HepG2 (cell line): ENCODE results near the gene FAM24B. TPM values are rescaled to one million over a fixed set of nuclear protein-coding genes. Genes with fewer than 3 reads are reported as not detected.

Experiments used
- ATAC-seq: fragments of 200-7000 bp; cut with Tn5 transposase; 3 replicates; pipeline ENCODE4 v1.9.1; 2020; ENCODE audit warnings: mild to moderate bottlenecking, moderate library complexity
- BruUV-seq: library from RNA; stranded (reverse); fragments of 400-500 nt; replicated peaks from 2 replicates; lab custom pipeline; 2021; lab: Mats Ljungman, UMichigan
- CTCF ChIA-PET: fragments of 300-600 bp; formaldehyde crosslinking; extraction: SDS; loops from one replicate; lab custom pipeline; 2021; ENCODE audit warnings: low total read pairs, inconsistent platforms, low intra/inter-chr PET ratio; lab: Yijun Ruan, JAX
- POLR2A ChIA-PET: fragments of 350-600 bp; sonication (Branson Sonifier 250); formaldehyde crosslinking; loops from one replicate; lab custom pipeline; 2020; ENCODE audit warnings: antibody characterized with exemption, inconsistent platforms; lab: Yijun Ruan, JAX
- DNase-seq: peaks from one replicate; pipeline ENCODE4 v3.0.0-alpha.2; 2015; ENCODE audit warnings: low spot score
- FAIRE-seq: peaks from 3 replicates; lab custom pipeline; 2011; peaks lifted over from hg19 to GRCh38; lab: Jason Lieb, UNC
- H2AFZ ChIP-seq: one replicate; pipeline ENCODE4 v1.6.1; 2011; ENCODE audit warnings: low read length, inconsistent platforms
- H3K27ac ChIP-seq: fragments of 300-600 bp; 3 replicates; pipeline ENCODE4 v1.8.0; 2011; ENCODE audit warnings: mixed run types, mild to moderate bottlenecking, mixed read lengths, low read length, inconsistent platforms; ENCODE audit not compliant: insufficient read depth; ENCODE audit errors: extremely low read length
- H3K27me3 ChIP-seq, 2 experiments: fragments of 200-600 bp in 1 of 2; 2 replicates in 1 of 2; 3 replicates in 1 of 2; pipeline versions ENCODE4 v1.6.0 to v1.8.0; 2011; ENCODE audit warnings: low read length in 2 of 2, mild to moderate bottlenecking in 2 of 2, moderate library complexity in 2 of 2, inconsistent platforms in 1 of 2; ENCODE audit not compliant: insufficient read depth in 2 of 2, control insufficient read depth in 1 of 2
- H3K36me3 ChIP-seq, 2 experiments: fragments of 200-600 bp in 1 of 2; replicated peaks in 1 of 2; 2 replicates in 1 of 2; 3 replicates in 1 of 2; pipeline versions ENCODE4 v1.5.1 to v1.8.0; 2011; ENCODE audit warnings: low read length in 2 of 2, inconsistent platforms in 1 of 2; ENCODE audit not compliant: insufficient read depth in 2 of 2, control insufficient read depth in 1 of 2
- H3K4me1 ChIP-seq: 2 replicates; pipeline ENCODE4 v1.5.1; 2012; ENCODE audit warnings: low read length, inconsistent platforms; ENCODE audit not compliant: insufficient read depth
- H3K4me2 ChIP-seq: 2 replicates; pipeline ENCODE4 v1.6.0; 2011; ENCODE audit warnings: low read depth, low read length, inconsistent platforms
- H3K4me3 ChIP-seq, 3 experiments: fragments of 200-600 bp in 1 of 3; sonication (generic), shearing (Covaris generic) in 1 of 3; replicated peaks in 1 of 3; 2 replicates each; pipeline ENCODE4 v1.5.1; 2011 to 2016; ENCODE audit warnings: low read length in 3 of 3, inconsistent platforms in 2 of 3, low read depth in 2 of 3, mild to moderate bottlenecking in 2 of 3, control low read depth in 1 of 3, mixed read lengths in 1 of 3; ENCODE audit not compliant: insufficient read depth in 1 of 3
- H3K79me2 ChIP-seq: one replicate; pipeline ENCODE4 v1.6.1; 2011; ENCODE audit warnings: low read length, inconsistent platforms; ENCODE audit not compliant: insufficient read depth
- H3K9ac ChIP-seq: 2 replicates; pipeline ENCODE4 v1.6.0; 2011; ENCODE audit warnings: mild to moderate bottlenecking, low read depth, low read length, inconsistent platforms; ENCODE audit not compliant: insufficient read depth
- H3K9me3 ChIP-seq: 2 replicates; pipeline ENCODE4 v1.5.1; 2012; ENCODE audit warnings: mild to moderate bottlenecking, low read length
- H4K20me1 ChIP-seq: 2 replicates; pipeline ENCODE4 v1.6.0; 2011; ENCODE audit warnings: inconsistent platforms, mild to moderate bottlenecking, low read length, moderate library complexity; ENCODE audit not compliant: insufficient read depth
- AGO2 ChIP-seq: fragments of 200-400 bp; formaldehyde crosslinking; optimal IDR thresholded peaks from 2 replicates; pipeline ENCODE3; 2017; ENCODE audit warnings: mild to moderate bottlenecking, low read depth, low read length, moderate library complexity
- HNRNPUL1 ChIP-seq: fragments of 200-400 bp; formaldehyde crosslinking; IDR thresholded peaks from 2 replicates; pipeline ENCODE4 v1.6.1; 2017; ENCODE audit warnings: low read depth, mild to moderate bottlenecking, low read length, moderate library complexity
- HOXD1 ChIP-seq: sonication (generic); formaldehyde crosslinking; IDR thresholded peaks from 2 replicates; pipeline ENCODE4 v1.5.0; 2020; ENCODE audit warnings: missing genetic modification reagents
- IRX3 ChIP-seq: sonication (generic); formaldehyde crosslinking; IDR thresholded peaks from 2 replicates; pipeline ENCODE4 v1.8.1; 2023; ENCODE audit warnings: mild to moderate bottlenecking, low read depth, missing genetic modification reagents, borderline replicate concordance
- LCORL ChIP-seq, 2 experiments: fragments of 450-650 bp in 1 of 2; sonication (generic) in 1 of 2; formaldehyde crosslinking in 1 of 2; IDR thresholded peaks; 2 replicates each; pipeline versions ENCODE4 v1.5.0 to v1.6.1; 2017 to 2020; ENCODE audit warnings: antibody characterized with exemption in 1 of 2, missing genetic modification reagents in 1 of 2
- NFATC3 ChIP-seq: sonication (generic); formaldehyde crosslinking; IDR thresholded peaks from 2 replicates; pipeline ENCODE4 v1.5.1; 2020; ENCODE audit warnings: mild to moderate bottlenecking, missing genetic modification reagents
- NR2F6 ChIP-seq, 2 experiments: IDR thresholded peaks; 2 replicates each; pipeline ENCODE4 v1.6.1; 2016; ENCODE audit warnings: antibody characterized with exemption in 1 of 2, mild to moderate bottlenecking in 1 of 2
- STAT5B ChIP-seq: sonication (generic); formaldehyde crosslinking; IDR thresholded peaks from 2 replicates; pipeline ENCODE4 v1.4.0; 2020; ENCODE audit warnings: missing genetic modification reagents
- TEAD2 ChIP-seq: sonication (generic); formaldehyde crosslinking; IDR thresholded peaks from 2 replicates; pipeline ENCODE4 v1.9.0; 2021; ENCODE audit warnings: missing genetic modification reagents
- THAP7 ChIP-seq: sonication (generic); formaldehyde crosslinking; IDR thresholded peaks from 2 replicates; pipeline ENCODE4 v1.8.1; 2023; ENCODE audit warnings: mild to moderate bottlenecking, missing genetic modification reagents
- ZNF709 ChIP-seq: sonication (generic); formaldehyde crosslinking; IDR thresholded peaks from 2 replicates; pipeline ENCODE4 v1.5.0; 2020; ENCODE audit warnings: mild to moderate bottlenecking, missing genetic modification reagents
- WGBS: methylation state at CpG from one replicate; pipeline ENCODE4 v1.1.6; 2017; ENCODE audit warnings: low lambda C conversion rate; 5-methylcytosine and 5-hydroxymethylcytosine counted together
- in situ Hi-C: cut with HindIII; loops from 2 replicates; pipeline ENCODE4 v1.10.0; 2017; ENCODE audit warnings: low pct_unique_long_range_greater_than_20kb; ENCODE audit not compliant: extremely low pct_ligation_motif_present
- intact Hi-C: fragments of 100-400 bp; cut with micrococcal nuclease; formaldehyde crosslinking; loops from one replicate; pipeline ENCODE4 v1.10.0; 2022; ENCODE audit not compliant: unreplicated experiment
- polyA plus RNA-seq, 8 experiments: library from polyadenylated mRNA; depleted of rRNA in 3 of 8; stranded (reverse) in 7 of 8; unstranded in 1 of 8; fragments of >200 nt; fragmentation: Illumina TruSeq in 4 of 8; extraction: Trizol in 4 of 8; gene quantifications; 2 replicates each; pipeline versions ENCODE4 v1.2.1 to v1.2.3, GENCODE V29; 2011 to 2016; ENCODE audit warnings: low read depth in 4 of 8, missing spikeins in 1 of 8, mixed read lengths in 1 of 8; ENCODE audit not compliant: insufficient read depth in 1 of 8
- total RNA-seq, 5 experiments: library from RNA; depleted of rRNA; stranded (reverse); fragments of >200 nt; fragmentation: Illumina TruSeq; extraction: Trizol; gene quantifications; 2 replicates each; pipeline ENCODE4 v1.2.3, GENCODE V29; 2016; ENCODE audit warnings: low read depth in 1 of 5

FAM24B gene
- total and polyA plus RNA-seq, 2 of the 13 experiments (the other 11 are each of a cell fraction or from before 2014, with no cell fraction given): 1.9 to 3.0 TPM

DNA sequence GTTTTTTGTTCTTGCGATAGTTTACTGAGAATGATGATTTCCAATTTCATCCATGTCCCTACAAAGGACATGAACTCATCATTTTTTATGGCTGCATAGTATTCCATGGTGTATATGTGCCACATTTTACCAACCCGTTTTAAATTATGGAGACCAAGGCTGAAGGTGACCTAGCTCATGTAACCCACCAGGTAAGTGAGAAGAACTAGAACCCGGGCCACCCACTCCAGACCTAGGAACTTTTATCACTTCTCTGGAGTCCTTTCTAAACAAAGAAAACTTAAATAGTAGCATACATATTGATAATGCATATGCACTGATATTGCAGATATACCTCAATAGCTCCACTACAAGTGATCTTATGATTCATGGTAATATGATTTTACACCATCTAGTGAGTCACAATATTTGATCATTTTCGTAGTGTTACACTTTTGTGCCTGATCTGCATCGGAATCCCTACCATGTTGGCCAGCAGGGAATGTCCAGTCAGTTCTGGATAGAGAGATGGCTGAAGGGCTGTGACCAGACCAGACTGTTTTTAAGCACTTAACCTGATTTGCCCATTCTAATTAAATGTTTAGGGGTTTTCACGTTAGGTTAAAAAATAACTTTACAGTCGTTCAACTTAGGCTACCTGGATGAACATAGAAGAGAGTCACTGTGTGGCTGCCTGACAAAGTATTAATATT is 49.0 kb downstream of the FAM24B start:
- ATAC-seq: no peak
- POLR2A ChIA-PET: no interaction called here
- no TSS peak for BruUV-seq
- H3K4me2 ChIP-seq: no peak overlapping the region
- CTCF ChIA-PET: no interaction called here
- no peaks in the 10 kb centered on the region for H3K79me2 ChIP-seq
- no peak overlapping the region for H2AFZ ChIP-seq
- H3K4me3 ChIP-seq: no peak overlapping the region
- TF ChIP-seq ZNF709 (no peak), IRX3 (CRISPR knock-in tag) (no peak), NR2F6 (IDR thresholded peaks at IDR 0.05) (no peak), NR2F6 (CRISPR knock-in tag; IDR thresholded peaks at IDR 0.05) (no peak), AGO2 (no peak), TEAD2 (CRISPR knock-in tag) (no peak), NFATC3 (no peak), HNRNPUL1 (no peak)
- H4K20me1 ChIP-seq: no peaks in the 10 kb centered on the region
- no peak overlapping the region for H3K27ac ChIP-seq
- no peaks in the 10 kb centered on the region for H3K4me1 ChIP-seq
- no peak overlapping the region for H3K9ac ChIP-seq
- 53% methylated on average over 7 of the region's 7 CpGs for WGBS
- peaks cover 4 to 11% of the 10 kb centered on the region in 2 experiments; a peak in 3 of 5 replicates for H3K27me3 ChIP-seq
- FAIRE-seq: no peak
- DNase-seq: no peak
- no peaks in the 10 kb centered on the region for H3K36me3 ChIP-seq
- in situ Hi-C loops (no loop called here), intact Hi-C loops (no loop called here)
- H3K9me3 ChIP-seq: no peaks in the 10 kb centered on the region

- no TSS peak for BruUV-seq
- Histone ChIP-seq H3K4me3 (no peak overlapping the region), H3K4me2 (no peak overlapping the region), H2AFZ (no peak overlapping the region), H3K9ac (no peak overlapping the region), H3K27me3 (peaks cover 4 to 14% of the 10 kb centered on the region in 2 experiments; a peak in 3 of 5 replicates), H3K9me3 (no peaks in the 10 kb centered on the region), H3K4me1 (no peaks in the 10 kb centered on the region), H3K27ac (no peak overlapping the region), H3K36me3 (no peaks in the 10 kb centered on the region), H4K20me1 (no peaks in the 10 kb centered on the region), H3K79me2 (no peaks in the 10 kb centered on the region)
- FAIRE-seq (no peak), DNase-seq (no peak), ATAC-seq (no peak; the same call in 2 of the 3 replicates)
- in situ Hi-C loops: no loop called here
- intact Hi-C loops: no loop called here
- 27% methylated on average over 3 of the region's 8 CpGs for WGBS
- TF ChIP-seq HOXD1 (CRISPR knock-in tag) (no peak), THAP7 (CRISPR knock-in tag) (no peak), LCORL (IDR thresholded peaks at IDR 0.05) (no peak), LCORL (CRISPR knock-in tag; IDR thresholded peaks at IDR 0.05) (no peak), STAT5B (CRISPR knock-in tag) (no peak)
- ChIA-PET POLR2A (no interaction called here), CTCF (no interaction called here)
These were observed 49.9 kb downstream of the FAM24B start for GRCh38 chr10:122829454-122829853.
